Brain pericyte (primary cell): ENCODE measurements around the gene TMEM200A.

Source experiments
- DNase-seq: peaks from one replicate; pipeline ENCODE4 v3.0.0-alpha.2; 2012; ENCODE audit warnings: low read depth, low spot score

TMEM200A gene

DNA sequence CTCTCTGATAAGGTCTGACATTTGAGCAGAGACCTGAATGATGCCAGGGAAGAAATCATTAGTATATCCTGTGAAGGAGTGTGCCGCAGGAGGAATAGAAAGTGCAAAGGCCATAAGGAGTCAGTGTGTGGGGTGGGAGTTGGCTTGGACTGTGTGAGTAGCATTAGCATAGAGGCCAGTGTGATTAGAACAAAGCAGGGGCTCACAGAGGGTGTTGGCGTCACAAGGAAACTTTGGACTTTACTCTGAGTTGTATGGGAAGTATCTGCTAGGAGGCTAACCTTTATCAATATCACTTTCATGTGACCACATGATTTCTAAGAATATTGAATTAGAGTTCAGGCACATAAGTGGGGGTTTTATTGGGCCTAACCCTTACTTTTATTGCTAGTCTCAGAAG, 12.1 kb downstream of the TMEM200A start:
- no peak for DNase-seq

DNA sequence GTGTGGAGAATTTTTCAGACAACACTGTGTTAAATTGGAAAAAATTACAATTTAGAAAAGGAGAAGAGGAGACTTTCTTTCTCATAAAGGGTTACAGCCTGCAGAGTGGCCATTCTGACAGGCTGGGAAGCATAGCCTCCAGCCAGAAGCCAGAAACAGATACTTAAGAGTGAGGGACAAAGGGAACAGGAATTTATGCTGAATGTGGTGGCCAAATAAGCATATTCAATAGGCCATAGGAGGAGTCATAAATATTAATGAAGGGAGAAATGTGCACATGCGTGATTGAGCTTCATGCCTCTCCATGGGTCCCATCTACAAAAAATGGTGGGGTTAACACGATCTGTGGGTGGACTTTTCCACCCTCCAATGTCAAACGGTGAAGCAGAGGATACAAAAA, 13.4 kb downstream of the TMEM200A start:
- no peak for DNase-seq

GRCh38 chr6:130381012-130381411, 15.2 kb downstream of the TMEM200A start:
- no peak for DNase-seq

- DNase-seq, result no peak
Observed at GRCh38 chr6:130381459-130382380, 15.9 kb downstream of the TMEM200A start.

GRCh38 chr6:130382872-130383490, 17.2 kb downstream of the TMEM200A start:
- no peak for DNase-seq

GRCh38 chr6:130385064-130385695, 19.4 kb downstream of the TMEM200A start:
- DNase-seq, result no peak

DNA sequence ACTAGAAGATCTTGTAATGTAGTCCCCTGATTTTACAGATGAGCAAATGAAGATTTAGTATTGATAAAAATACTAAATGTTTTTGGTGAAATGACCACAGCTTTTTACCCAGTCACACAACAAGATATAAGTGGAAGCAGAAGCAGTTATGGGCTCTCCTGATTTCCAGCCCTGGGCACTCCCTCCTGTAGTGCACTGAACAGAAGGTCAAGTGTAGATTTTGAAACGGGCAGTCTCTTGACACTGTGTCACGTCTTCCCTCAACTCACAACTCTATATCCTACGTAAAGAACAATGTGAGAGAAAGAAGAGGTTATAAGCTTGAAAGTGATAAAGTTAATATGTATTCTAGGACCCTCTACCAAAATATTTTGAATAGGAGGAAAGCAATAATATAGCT, 23.3 kb downstream of the TMEM200A start:
- no peak for DNase-seq

DNA sequence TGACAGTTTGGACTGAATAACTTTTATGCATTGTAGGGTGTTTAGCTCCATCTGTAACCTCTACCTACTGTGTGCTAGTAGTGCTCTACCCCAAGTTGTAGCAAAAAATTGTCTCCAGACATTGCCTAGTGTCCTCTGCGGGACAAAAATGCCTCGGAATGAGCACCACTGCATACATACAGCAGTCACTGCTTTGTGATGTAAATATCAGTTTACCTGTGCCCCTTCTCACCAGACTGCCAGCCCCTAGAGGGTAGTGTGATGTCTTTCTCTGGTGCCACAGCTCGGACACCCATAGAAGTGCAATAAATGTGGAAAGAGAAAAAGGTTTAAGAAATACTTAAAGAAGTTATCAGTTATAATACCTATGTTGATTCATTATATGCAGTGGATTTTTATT, 25.1 kb downstream of the TMEM200A start:
- DNase-seq, result no peak

DNA sequence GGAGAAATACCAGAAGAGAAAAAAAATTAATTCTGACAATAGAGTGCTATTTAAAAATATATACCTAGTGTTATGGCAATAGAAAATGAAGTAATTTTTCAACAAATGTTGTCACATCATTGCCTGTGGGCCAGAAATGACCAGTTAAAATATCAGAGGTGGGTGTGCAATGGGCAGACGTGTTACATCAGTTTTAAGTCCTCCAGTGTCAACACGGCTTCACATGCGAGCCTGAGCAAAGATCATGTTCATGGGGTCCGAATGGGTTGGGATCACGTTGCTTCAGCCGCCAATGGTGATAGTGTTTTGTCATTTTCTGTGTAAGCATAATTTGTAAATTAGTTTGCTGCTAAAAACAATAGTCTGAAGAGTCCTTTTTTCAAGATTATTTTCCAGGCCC, 27.5 kb downstream of the TMEM200A start:
- DNase-seq, result no peak

DNA sequence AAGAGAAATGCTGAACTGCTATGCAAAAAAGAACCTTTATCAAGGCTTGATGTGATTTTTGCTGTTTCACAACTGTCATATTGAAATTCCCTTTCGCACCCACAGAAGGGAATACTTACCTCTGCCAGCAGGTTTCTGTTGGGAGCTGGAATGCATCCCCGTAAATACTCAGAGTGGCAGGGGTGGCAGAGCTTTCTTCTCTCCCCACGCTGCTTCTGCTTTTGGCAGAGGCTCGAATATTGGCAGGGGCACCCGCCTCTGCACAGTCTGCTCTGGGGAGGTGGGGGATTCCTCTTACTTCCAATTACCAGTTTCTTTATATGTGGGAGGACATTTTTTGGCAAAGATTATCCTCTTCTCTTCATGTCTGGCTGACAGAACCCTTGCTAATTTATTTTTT, 28.4 kb downstream of the TMEM200A start:
- DNase-seq, result no peak

DNA sequence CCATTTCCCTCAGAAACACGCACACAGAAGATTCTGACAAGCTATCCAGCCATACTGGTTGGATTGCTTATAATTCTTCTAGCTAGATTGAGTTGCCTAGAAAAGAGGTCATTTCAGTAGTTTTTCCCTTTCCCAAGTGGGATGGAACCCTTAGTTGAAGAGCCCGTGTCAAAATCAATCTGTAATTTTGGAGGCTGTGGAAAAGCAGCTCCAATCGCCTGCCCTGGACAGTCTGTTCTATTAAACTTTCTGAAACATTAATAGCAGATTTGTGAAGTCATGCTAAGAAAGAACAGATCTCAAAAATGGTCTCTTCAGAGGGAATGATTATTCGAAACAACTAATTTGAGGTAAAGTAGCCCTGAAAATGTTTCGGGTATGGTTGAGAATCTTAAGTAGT, 29.3 kb downstream of the TMEM200A start:
- DNase-seq, result no peak

- DNase-seq, result no peak
Observed at GRCh38 chr6:130396722-130397121, 30.9 kb downstream of the TMEM200A start.

DNA sequence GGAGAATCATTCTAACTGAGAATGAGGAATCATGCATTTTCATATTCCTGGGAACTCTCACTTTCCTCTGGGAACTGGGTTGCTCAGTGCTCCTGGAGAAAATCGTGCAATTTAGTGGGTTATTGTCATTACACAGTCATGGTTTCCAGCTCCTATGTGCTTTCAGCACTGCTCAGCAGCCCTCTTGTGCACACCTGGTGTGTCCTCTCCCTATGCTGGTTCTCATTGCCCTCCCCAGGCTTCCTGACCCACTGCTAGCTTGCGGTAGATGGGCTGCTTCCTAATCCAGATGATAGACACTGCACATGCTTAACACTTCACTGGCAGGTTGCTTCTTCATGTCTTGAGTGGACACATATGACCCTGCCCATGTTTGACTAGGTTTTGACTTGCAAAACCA, 39.7 kb downstream of the TMEM200A start:
- DNase-seq, result no peak

- no peak for DNase-seq
Observed at GRCh38 chr6:130407032-130407431, 41.2 kb downstream of the TMEM200A start.

DNA sequence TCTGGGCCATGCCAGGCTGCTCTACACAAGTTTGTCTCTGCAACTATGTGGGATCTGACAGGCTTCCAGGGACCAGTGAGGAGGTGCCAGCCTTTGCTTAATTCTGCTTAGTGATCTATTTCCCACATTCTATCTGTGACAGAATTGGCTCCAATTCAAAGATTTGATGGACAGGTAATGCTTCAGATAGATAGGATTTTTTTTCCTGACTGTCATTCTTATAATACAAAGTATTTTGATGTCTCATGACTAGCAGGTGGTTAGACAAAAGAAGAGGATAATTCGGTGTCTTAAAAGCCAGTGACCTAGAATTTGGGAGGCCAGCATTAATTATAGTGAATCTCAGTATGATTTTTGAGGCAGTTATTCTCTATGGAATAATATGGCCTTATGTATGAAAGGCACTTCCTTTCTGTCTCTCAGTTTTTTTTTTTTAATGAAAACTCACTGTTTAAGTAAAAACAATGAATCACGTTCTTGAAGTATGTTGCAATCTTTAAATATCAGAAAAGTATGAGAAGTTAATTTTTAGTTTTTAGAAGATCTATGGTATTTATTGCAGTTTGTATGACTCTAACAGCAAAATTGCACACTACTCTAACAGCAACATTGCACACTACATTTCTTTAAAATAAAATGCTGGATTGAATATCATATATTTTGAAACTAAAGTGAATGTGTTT, 43.7 kb downstream of the TMEM200A start:
- no peak for DNase-seq

- DNase-seq, result no peak
Observed at GRCh38 chr6:130411481-130411880, 45.7 kb downstream of the TMEM200A start.

GRCh38 chr6:130412556-130413290, 46.9 kb downstream of the TMEM200A start:
- no peak for DNase-seq

DNA sequence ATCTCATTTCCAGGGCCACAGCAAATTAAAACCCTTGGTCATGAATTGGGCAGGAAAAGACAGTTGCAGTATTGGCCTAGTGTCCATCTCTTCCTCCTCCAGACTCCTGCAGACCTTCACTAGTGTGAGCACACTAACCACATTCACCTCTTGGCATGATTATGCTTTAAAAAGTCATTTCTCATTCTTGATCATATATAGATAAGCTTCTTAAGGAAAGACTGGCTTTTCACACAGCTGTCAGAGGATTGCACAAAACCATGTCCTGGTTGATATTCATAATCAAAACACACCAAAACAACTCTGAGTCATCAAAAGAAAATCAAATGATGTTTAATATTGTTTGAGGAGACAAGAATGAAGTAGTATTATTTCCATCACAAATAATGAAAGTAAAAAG, 52.1 kb downstream of the TMEM200A start:
- no peak for DNase-seq

- DNase-seq, result no peak
Observed at GRCh38 chr6:130420911-130421310, 55.1 kb downstream of the TMEM200A start.

DNA sequence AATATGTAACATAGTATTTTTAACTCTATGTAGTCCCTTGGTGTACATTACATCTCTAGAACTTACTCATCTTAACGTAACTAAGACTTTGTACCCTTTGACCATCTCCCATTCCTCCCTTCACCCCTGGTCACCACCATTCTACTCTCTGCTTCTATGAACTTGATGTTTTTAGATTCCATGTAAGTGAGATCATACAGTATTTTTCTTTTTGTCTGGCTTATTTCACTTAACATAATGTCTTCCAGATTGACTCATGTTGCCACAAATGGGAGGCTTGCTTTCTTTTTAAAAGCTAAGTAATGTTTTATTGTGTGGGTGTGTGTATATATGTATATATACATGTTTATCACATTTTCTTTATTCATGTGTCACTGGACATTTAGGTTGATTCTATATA, 55.8 kb downstream of the TMEM200A start:
- DNase-seq, result no peak

DNA sequence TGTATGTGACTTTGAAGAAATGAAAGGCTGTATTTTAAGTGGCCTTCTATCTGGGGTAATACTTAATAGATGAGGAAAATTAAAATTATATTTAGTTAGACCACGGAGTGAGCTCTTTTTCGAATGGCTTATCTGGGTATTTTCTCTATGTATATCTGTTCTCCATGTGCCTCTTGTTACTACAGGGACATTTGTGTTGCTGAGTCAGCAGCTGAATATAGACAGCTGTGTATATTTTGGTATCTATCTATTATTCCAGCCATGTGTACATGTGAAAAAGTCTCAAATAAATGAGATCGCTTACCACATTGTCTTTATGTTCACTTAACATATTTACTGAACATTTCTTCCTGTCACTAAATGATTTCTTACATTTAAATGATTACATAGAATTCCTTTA, 57.2 kb downstream of the TMEM200A start:
- no peak for DNase-seq
